ENCODE data around the gene SREK1. TPM values are rescaled to one million over a fixed set of nuclear protein-coding genes. Genes with fewer than 3 reads are reported as not detected.

Gene SREK1
- total RNA-seq, 6 donors from 2014 or later: 48.6 to 294 (median 106) TPM

DNA sequence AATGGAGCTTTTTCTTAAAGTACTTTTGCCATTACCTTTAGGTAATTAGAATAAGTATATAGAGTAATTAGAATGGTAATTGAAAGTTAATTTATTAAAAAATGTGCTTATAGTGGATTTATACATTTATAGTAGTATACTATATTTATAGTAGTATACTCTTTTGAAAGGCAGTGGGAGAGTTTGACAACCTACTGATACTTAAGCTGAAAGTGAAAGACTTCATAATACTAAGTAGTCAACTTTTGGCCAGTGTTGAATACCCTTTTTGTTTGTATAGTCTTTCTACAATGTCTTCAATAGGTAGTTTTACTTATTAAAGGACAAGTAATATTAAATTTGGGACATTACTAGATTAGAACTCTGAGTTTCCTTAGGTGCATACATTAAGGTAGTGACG lies 12.9 kb downstream of the SREK1 start:
- peaks cover 8 to 45% (median 19%) of the 10 kb centered on the region in 4 donors for H3K36me3 ChIP-seq
- no peaks in the 10 kb centered on the region for H3K9me3 ChIP-seq
- ATAC-seq (ENCODE audit: low FRiP score in 2 of 2) (no peak), DNase-seq (no peak)
- 93 to 94% methylated on average over 1 of the region's 1 CpG for WGBS, 2 donors
- no peak overlapping the region for H3K27ac ChIP-seq
- no peak for TF ChIP-seq POLR2A (IDR thresholded peaks at IDR 0.05)
- no peak for TF ChIP-seq EP300 (IDR thresholded peaks at IDR 0.05)
- TF ChIP-seq POLR2AphosphoS5 (IDR thresholded peaks at IDR 0.05): no peak
- TF ChIP-seq, protein P1, sequence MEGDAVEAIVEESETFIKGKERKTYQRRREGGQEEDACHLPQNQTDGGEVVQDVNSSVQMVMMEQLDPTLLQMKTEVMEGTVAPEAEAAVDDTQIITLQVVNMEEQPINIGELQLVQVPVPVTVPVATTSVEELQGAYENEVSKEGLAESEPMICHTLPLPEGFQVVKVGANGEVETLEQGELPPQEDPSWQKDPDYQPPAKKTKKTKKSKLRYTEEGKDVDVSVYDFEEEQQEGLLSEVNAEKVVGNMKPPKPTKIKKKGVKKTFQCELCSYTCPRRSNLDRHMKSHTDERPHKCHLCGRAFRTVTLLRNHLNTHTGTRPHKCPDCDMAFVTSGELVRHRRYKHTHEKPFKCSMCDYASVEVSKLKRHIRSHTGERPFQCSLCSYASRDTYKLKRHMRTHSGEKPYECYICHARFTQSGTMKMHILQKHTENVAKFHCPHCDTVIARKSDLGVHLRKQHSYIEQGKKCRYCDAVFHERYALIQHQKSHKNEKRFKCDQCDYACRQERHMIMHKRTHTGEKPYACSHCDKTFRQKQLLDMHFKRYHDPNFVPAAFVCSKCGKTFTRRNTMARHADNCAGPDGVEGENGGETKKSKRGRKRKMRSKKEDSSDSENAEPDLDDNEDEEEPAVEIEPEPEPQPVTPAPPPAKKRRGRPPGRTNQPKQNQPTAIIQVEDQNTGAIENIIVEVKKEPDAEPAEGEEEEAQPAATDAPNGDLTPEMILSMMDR (IDR thresholded peaks at IDR 0.05): no peak
- H3K4me1 ChIP-seq: peaks cover 0 to 11% (median 3%) of the 10 kb centered on the region in 4 donors
- no peak overlapping the region for H3K4me3 ChIP-seq
- no peaks in the 10 kb centered on the region for H3K27me3 ChIP-seq

DNA sequence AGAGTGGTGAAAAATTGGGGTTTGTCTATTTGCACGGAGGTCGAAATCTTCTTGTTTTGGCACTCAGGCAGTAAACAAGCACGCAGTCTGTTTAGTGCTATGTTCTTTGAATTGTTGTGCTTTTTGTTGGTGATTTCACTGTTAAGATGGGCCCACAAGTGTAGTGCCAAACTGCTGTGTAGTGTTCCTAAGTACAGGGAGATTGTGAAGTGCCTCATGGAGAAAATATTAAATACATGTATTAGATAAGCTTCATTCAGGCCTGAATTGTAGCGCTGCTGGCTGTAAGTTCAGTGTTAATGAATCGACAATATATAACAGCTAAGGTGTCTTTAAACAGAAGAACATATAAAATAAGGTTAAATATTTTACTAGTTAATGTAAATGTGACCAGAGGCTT lies 17.3 kb downstream of the SREK1 start:
- no peak for TF ChIP-seq POLR2AphosphoS5 (IDR thresholded peaks at IDR 0.05)
- no peak for TF ChIP-seq EP300 (IDR thresholded peaks at IDR 0.05)
- TF ChIP-seq, protein P1 (IDR thresholded peaks at IDR 0.05): no peak
- no peak for TF ChIP-seq POLR2A (IDR thresholded peaks at IDR 0.05)
- peaks cover 19 to 79% (median 47%) of the 10 kb centered on the region in 4 donors for H3K36me3 ChIP-seq
- ATAC-seq (ENCODE audit: low FRiP score in 2 of 2) (no peak), DNase-seq (no peak)
- H3K27me3 ChIP-seq: no peaks in the 10 kb centered on the region
- H3K9me3 ChIP-seq: no peaks in the 10 kb centered on the region
- 97 to 99% methylated on average over 5 of the region's 5 CpGs for WGBS, 2 donors
- H3K4me3 ChIP-seq: no peak overlapping the region
- H3K27ac ChIP-seq: no peak overlapping the region
- H3K4me1 ChIP-seq: no peaks in the 10 kb centered on the region

DNA sequence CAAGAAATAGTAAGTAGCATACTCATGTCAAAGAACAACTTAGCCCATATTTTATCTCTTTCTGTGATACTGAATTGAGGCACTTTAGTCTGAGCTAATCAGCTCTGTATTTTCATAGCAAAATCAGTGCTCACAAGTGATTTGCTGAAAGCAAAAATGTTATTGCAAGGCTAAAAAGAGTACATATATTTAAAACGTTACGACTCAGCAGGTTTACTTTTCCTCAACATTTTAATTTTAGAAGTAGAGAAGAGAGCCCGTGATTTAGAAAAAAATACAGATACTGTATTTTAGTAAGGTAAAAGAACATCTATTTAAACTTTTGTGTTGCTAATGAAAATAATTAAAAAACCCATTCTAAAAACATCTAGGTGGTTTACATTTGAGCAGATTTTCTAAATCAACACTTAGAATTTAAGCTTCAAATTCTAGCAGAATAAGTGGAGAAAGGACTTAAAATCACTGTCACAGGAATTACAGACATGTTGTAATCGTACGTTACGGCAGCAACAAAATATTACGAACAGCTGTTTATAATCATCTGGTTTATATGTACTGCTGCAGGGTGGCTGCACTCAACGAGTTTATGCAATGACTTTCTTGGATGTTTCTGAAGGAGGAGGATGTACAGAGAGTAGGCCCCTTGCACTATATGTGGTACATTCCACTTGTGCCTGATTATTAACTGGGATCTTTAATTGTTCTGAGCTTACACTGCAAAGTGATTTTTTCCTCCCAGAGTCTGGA lies 20.1 kb downstream of the SREK1 start:
- TF ChIP-seq POLR2A (IDR thresholded peaks at IDR 0.05) (no peak), POLR2AphosphoS5 (IDR thresholded peaks at IDR 0.05) (no peak)
- TF ChIP-seq, protein P1 (IDR thresholded peaks at IDR 0.05): no peak
- Histone ChIP-seq H3K4me1 (no peaks in the 10 kb centered on the region), H3K9me3 (no peaks in the 10 kb centered on the region), H3K4me3 (no peak overlapping the region), H3K27me3 (no peaks in the 10 kb centered on the region), H3K27ac (no peak overlapping the region), H3K36me3 (peaks cover 22 to 92% (median 53%) of the 10 kb centered on the region in 4 donors)
- WGBS, 2 donors: 81 to 88% methylated on average over 8 of the region's 8 CpGs
- no peak for ATAC-seq (ENCODE audit: low FRiP score in 2 of 2)
- DNase-seq: no peak

DNA sequence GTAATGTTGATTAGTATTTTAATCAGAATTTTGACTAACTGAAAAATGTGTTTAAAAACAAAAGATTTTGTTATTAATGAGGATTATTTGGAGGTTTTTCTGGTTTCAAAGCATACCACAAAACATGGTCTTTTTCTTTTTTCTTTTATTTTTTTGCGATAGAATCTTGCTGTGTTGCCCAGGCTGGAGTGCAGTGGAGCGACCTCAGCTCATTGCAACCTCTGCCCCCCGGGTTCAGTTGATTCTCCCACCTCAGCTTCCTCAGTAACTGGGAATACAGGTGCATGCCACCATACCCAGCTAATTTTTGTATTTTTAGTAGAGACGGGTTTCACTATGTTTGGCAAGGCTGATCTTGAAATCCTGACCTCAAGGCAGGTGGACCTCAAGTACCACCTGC lies 24.1 kb downstream of the SREK1 start:
- WGBS, 2 donors: 93 to 97% methylated on average over 4 of the region's 4 CpGs
- H3K4me1 ChIP-seq: peaks cover 0 to 6% (median 0%) of the 10 kb centered on the region in 4 donors
- H3K36me3 ChIP-seq: peaks cover 7 to 79% (median 29%) of the 10 kb centered on the region in 4 donors
- DNase-seq: no peak
- no peak for ATAC-seq (ENCODE audit: low FRiP score in 2 of 2)
- H3K27ac ChIP-seq: no peak overlapping the region
- TF ChIP-seq EP300 (IDR thresholded peaks at IDR 0.05) (no peak), POLR2A (IDR thresholded peaks at IDR 0.05) (no peak)
- TF ChIP-seq, protein P1 (IDR thresholded peaks at IDR 0.05): no peak
- no peaks in the 10 kb centered on the region for H3K9me3 ChIP-seq
- no peak overlapping the region for H3K4me3 ChIP-seq
- H3K27me3 ChIP-seq: no peaks in the 10 kb centered on the region

DNA sequence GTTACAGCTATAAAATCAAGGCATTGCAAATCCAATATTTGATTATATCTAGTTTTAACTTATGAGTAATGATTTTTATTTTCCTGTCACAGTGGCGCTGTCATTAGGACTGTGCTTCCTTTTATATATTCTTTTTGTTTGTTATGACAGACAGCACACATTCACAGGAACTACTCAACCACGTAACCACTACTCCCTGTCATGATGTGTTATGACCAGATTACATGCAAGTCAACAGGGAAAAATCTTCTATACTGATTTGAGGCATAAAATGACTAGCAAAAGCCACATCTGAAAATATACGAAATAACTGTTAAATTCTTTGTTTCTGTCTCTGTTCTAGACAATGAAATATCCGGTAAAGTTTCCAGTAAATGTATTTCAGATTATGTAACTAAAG lies 25.4 kb downstream of the SREK1 start:
- H3K4me1 ChIP-seq: peaks cover 0 to 6% (median 0%) of the 10 kb centered on the region in 4 donors
- peaks cover 3 to 79% (median 19%) of the 10 kb centered on the region in 4 donors for H3K36me3 ChIP-seq
- H3K27ac ChIP-seq: no peak overlapping the region
- no peak overlapping the region for H3K4me3 ChIP-seq
- TF ChIP-seq EP300 (IDR thresholded peaks at IDR 0.05) (no peak), POLR2A (IDR thresholded peaks at IDR 0.05) (no peak), POLR2AphosphoS5 (IDR thresholded peaks at IDR 0.05) (no peak)
- TF ChIP-seq, protein P1 (IDR thresholded peaks at IDR 0.05): no peak
- DNase-seq: no peak
- H3K27me3 ChIP-seq: no peaks in the 10 kb centered on the region
- H3K9me3 ChIP-seq: no peaks in the 10 kb centered on the region
- no peak for ATAC-seq (ENCODE audit: low FRiP score in 2 of 2)
- WGBS, 2 donors: 79 to 80% methylated on average over 4 of the region's 4 CpGs
